Gastrocnemius medialis (tissue), 4 donors: ENCODE data around the gene HSPB6. TPM values are rescaled to one million over a fixed set of nuclear protein-coding genes. Genes with fewer than 3 reads are reported as not detected.

Source experiments
- ATAC-seq, 2 donors: fragments of 150-250 bp; one replicate each; pipeline ENCODE4 v1.9.1; 2016
- DNase-seq, 2 donors: peaks; one replicate each; pipeline ENCODE4 v3.0.0-alpha.2; 2019
- H3K27ac ChIP-seq, 4 donors: fragments of 200-600 bp; sonication (generic); 1 replicate in 1 of 4; 2 replicates in 3 of 4; pipeline ENCODE4 v1.5.1; 2016 to 2018; ENCODE audit warnings: mild to moderate bottlenecking in 2 of 4, moderate library complexity in 1 of 4
- H3K27me3 ChIP-seq, 3 donors: fragments of 200-600 bp; sonication (generic) in 2 of 3; 1 replicate in 1 of 3; 2 replicates in 2 of 3; pipeline versions ENCODE4 v1.5.1 to v1.6.0; 2016 to 2019; ENCODE audit warnings: mild to moderate bottlenecking in 1 of 3, moderate library complexity in 1 of 3
- H3K36me3 ChIP-seq, 2 donors: fragments of 200-600 bp; sonication (generic) in 1 of 2; one replicate each; pipeline ENCODE4 v1.5.1; 2017 to 2018
- H3K4me1 ChIP-seq, 2 donors: fragments of 200-600 bp; sonication (generic) in 1 of 2; one replicate each; pipeline ENCODE4 v1.5.1; 2016 to 2017; ENCODE audit warnings: mild to moderate bottlenecking in 2 of 2
- H3K4me3 ChIP-seq, 4 donors: fragments of 200-600 bp; sonication (generic) in 3 of 4; 1 replicate in 1 of 4; 2 replicates in 3 of 4; pipeline ENCODE4 v1.5.1; 2016 to 2019; ENCODE audit warnings: mild to moderate bottlenecking in 2 of 4
- H3K9me3 ChIP-seq, 3 donors: fragments of 200-600 bp; sonication (generic) in 2 of 3; 1 replicate in 1 of 3; 2 replicates in 2 of 3; pipeline ENCODE4 v1.5.1; 2016 to 2019
- POLR2A ChIP-seq, 2 donors: fragments of 450-650 bp; IDR thresholded peaks; one replicate each; pipeline ENCODE4 v1.6.1; 2017; ENCODE audit warnings: antibody characterized with exemption in 2 of 2, mild to moderate bottlenecking in 2 of 2, moderate library complexity in 2 of 2
- in situ Hi-C, 4 donors: fragments of 200-750 bp; cut with MboI; loops; one replicate each; pipeline versions ENCODE4 v1.15.0 to v1.8.0; 2017; ENCODE audit warnings: low sequenced_read_pairs in 4 of 4
- intact Hi-C: fragments of 100-400 bp; cut with DNase I; formaldehyde crosslinking; loops from one replicate; pipeline ENCODE4 v1.15.1; 2023; ENCODE audit warnings: low total_unique reads
- total RNA-seq, 4 donors: library from RNA; depleted of rRNA; stranded (reverse); fragments of >200 nt; gene quantifications; one replicate each; pipeline versions ENCODE4 v1.1.0 to v1.2.3, GENCODE V29; 2016
- TF ChIP-seq, protein P1 (sequence below), 5 experiments: fragments of 450-650 bp in 3 of 5; fragments of 200-600 bp in 2 of 5; sonication (generic) in 2 of 5; IDR thresholded peaks in 4 of 5; conservative IDR thresholded peaks in 1 of 5; 1 replicate in 4 of 5; 2 replicates in 1 of 5; pipeline ENCODE4 v1.5.1; 2016 to 2019; ENCODE audit warnings: antibody characterized with exemption in 5 of 5, mild to moderate bottlenecking in 3 of 5, moderate library complexity in 3 of 5

Gene HSPB6
- total RNA-seq, 4 donors from 2014 or later: 79.8 to 241 (median 139) TPM

DNA sequence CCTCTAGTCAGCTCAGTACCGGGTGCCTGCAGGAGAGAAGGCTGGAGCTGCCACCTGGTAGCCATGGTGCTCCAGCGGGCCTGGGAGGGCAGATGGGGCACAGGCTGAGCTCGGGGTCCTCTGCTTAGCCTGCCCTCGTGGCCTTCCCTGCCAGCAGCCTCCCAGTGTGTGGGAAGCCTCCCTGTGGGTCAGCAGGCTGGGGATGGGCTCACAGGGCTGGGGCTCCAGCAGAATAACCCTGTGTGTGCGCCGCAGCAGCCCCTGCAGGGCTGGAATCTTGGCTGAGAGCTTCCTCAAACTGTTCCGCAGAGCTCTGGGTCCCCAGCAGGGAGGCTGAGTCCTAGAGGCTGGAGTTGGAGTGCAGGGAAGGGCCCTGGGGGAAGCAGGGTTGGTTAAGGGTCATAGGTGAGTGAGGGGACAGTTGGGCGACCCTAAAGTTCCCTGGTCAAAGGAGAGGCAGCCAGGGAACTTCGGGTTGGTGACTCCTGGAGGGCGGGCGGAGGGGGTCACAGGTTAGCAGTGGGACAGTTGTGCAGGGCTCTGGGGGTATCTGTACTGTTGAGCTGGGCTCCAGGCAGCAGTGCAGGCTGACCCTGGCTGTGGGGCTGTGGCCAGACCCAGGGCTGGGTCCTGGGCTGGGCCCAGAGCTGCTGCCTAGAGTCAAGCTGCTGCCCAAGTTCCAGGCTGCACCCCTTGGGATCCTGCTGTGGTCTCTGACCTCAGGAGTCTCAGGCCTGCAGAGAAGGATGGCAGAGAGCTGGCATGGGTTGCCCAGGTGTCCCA, 32.6 kb upstream of the HSPB6 start:
- intact Hi-C loops (no loop called here), in situ Hi-C loops (no loop called here)

DNA sequence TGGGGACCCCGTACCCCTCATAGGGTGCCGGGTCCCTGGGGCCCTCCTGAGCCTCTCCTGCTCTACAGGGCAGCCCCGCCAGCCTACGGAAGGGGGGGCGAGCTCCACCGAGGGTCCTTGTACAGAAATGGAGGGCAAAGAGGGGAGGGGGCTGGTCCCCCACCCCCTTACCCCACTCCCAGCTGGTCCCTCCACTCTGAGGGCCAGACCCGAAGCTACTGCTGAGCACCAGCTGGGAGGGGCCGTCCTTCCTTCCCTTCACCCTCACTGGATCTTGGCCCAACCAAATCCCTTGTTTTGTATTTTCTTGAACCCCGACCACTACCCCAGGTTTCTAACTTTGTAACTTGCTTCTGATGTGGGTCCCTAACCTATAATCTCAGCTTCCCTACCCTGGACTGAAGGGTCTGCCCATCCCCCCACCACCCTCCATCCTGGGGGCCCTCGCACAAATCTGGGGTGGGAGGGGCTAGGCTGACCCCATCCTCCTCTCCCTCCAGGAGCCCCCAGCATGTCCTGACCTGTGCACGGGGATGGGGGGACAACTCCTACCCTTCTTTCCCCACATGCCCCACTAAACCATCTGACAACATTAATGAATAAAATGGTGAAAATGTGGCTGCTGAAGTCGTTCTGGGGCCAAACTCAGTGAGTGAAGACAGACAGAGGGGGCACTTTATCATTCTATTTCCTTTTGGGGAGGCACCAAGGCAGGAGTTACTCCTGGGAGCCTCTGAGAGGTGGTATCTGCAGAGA, 31.6 kb upstream of the HSPB6 start:
- in situ Hi-C loops (no loop called here), intact Hi-C loops (no loop called here)
- TF ChIP-seq, protein P1, sequence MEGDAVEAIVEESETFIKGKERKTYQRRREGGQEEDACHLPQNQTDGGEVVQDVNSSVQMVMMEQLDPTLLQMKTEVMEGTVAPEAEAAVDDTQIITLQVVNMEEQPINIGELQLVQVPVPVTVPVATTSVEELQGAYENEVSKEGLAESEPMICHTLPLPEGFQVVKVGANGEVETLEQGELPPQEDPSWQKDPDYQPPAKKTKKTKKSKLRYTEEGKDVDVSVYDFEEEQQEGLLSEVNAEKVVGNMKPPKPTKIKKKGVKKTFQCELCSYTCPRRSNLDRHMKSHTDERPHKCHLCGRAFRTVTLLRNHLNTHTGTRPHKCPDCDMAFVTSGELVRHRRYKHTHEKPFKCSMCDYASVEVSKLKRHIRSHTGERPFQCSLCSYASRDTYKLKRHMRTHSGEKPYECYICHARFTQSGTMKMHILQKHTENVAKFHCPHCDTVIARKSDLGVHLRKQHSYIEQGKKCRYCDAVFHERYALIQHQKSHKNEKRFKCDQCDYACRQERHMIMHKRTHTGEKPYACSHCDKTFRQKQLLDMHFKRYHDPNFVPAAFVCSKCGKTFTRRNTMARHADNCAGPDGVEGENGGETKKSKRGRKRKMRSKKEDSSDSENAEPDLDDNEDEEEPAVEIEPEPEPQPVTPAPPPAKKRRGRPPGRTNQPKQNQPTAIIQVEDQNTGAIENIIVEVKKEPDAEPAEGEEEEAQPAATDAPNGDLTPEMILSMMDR (IDR thresholded peaks at IDR 0.05 in 4 of 5, conservative IDR thresholded peaks at IDR 0.05 in 1 of 5): no peak
- TF ChIP-seq POLR2A (IDR thresholded peaks at IDR 0.05): no peak
- no peak overlapping the region for H3K27ac ChIP-seq
- no peak for ATAC-seq
- no peaks in the 10 kb centered on the region for H3K4me1 ChIP-seq
- no peak for DNase-seq
- H3K36me3 ChIP-seq: no peaks in the 10 kb centered on the region
- H3K27me3 ChIP-seq: no peaks in the 10 kb centered on the region
- H3K9me3 ChIP-seq: no peaks in the 10 kb centered on the region
- H3K4me3 ChIP-seq: no peak overlapping the region

More for the DNA sequence above, 32.6 kb upstream of the HSPB6 start:
- DNase-seq: no peak
- TF ChIP-seq POLR2A (IDR thresholded peaks at IDR 0.05): no peak
- TF ChIP-seq, protein P1 (IDR thresholded peaks at IDR 0.05 in 4 of 5, conservative IDR thresholded peaks at IDR 0.05 in 1 of 5): no peak
- no peak for ATAC-seq
- Histone ChIP-seq H3K36me3 (no peaks in the 10 kb centered on the region), H3K27me3 (no peaks in the 10 kb centered on the region), H3K27ac (no peak overlapping the region), H3K9me3 (no peaks in the 10 kb centered on the region), H3K4me1 (no peaks in the 10 kb centered on the region), H3K4me3 (no peak overlapping the region)

DNA sequence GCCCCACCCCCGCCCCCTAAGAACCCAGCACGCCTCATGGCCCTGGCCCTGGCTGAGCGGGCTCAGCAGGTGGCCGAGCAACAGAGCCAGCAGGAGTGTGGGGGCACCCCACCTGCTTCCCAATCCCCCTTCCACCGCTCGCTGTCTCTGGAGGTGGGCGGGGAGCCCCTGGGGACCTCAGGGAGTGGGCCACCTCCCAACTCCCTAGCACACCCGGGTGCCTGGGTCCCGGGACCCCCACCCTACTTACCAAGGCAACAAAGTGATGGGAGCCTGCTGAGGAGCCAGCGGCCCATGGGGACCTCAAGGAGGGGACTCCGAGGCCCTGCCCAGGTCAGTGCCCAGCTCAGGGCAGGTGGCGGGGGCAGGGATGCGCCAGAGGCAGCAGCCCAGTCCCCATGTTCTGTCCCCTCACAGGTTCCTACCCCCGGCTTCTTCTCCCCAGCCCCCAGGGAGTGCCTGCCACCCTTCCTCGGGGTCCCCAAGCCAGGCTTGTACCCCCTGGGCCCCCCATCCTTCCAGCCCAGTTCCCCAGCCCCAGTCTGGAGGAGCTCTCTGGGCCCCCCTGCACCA, 30.5 kb upstream of the HSPB6 start:
- ATAC-seq (no peak), DNase-seq (no peak)
- Histone ChIP-seq H3K4me3 (no peak overlapping the region), H3K9me3 (no peaks in the 10 kb centered on the region), H3K36me3 (no peaks in the 10 kb centered on the region), H3K27ac (no peak overlapping the region), H3K27me3 (no peaks in the 10 kb centered on the region), H3K4me1 (no peaks in the 10 kb centered on the region)
- in situ Hi-C loops: no loop called here
- intact Hi-C loops: no loop called here
- TF ChIP-seq, protein P1 (IDR thresholded peaks at IDR 0.05 in 4 of 5, conservative IDR thresholded peaks at IDR 0.05 in 1 of 5): no peak
- no peak for TF ChIP-seq POLR2A (IDR thresholded peaks at IDR 0.05)

DNA sequence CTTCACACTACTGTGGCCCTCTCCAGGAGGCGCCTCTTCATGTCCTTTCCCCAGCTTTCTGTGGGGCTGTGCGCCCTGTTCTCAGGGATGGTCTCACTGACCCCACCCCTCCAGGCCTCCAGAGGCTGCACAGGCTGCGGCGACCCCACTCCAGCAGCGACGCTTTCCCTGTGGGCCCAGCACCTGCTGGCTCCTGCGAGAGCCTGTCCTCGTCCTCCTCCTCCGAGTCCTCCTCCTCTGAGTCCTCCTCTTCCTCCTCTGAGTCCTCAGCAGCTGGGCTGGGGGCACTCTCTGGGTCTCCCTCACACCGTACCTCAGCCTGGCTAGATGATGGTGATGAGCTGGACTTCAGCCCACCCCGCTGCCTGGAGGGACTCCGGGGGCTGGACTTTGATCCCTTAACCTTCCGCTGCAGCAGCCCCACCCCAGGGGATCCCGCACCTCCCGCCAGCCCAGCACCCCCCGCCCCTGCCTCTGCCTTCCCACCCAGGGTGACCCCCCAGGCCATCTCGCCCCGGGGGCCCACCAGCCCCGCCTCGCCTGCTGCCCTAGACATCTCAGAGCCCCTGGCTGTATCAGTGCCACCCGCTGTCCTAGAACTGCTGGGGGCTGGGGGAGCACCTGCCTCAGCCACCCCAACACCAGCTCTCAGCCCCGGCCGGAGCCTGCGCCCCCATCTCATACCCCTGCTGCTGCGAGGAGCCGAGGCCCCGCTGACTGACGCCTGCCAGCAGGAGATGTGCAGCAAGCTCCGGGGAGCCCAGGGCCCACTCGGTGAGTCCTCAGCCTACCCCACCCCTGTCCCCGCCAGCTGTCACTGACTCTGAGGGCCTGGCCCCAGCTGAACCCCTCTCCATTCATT, 29.7 kb upstream of the HSPB6 start:
- TF ChIP-seq, protein P1 (IDR thresholded peaks at IDR 0.05 in 4 of 5, conservative IDR thresholded peaks at IDR 0.05 in 1 of 5): no peak
- no peak for TF ChIP-seq POLR2A (IDR thresholded peaks at IDR 0.05)
- Histone ChIP-seq H3K4me3 (no peak overlapping the region), H3K9me3 (no peaks in the 10 kb centered on the region), H3K36me3 (no peaks in the 10 kb centered on the region), H3K27ac (no peak overlapping the region), H3K27me3 (no peaks in the 10 kb centered on the region), H3K4me1 (no peaks in the 10 kb centered on the region)
- ATAC-seq (no peak), DNase-seq (no peak)
- in situ Hi-C loops (no loop called here), intact Hi-C loops (no loop called here)
